ENCODE data around the gene AARS1.
"Not testable (repeated sequence)": the region's sequence is repeated elsewhere in the genome, so short reads cannot be mapped to it uniquely, and the experiment has no call there.

Gene AARS1

DNA sequence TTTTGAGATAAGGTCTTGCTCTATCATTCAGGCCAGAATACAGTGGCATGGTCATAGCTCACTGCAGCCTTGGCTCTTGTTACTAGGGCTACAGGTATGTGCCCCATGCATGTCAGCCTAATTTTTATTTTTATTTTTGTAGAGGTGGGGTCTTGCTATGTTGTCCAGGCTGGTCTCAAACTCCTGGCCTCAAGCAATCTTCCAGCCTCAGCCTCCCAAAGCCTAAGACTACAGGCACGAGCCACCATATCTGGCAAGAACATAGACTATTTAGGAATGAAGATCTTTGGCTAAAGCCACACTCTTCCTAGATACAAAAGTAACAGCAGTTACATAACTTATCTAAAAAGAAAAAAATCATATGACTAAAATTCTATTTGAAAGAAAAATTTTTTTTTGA, 41.8 kb upstream of the AARS1 start:
- DNase-seq (ENCODE audit: low read depth in 1 of 2, low spot score in 1 of 2): no peak
- TF ChIP-seq POLR2AphosphoS5 (IDR thresholded peaks at IDR 0.05; ENCODE audit: low read depth): no peak
- no peak for TF ChIP-seq GABPA (IDR thresholded peaks at IDR 0.05; ENCODE audit: low read depth)
- TF ChIP-seq, protein P1, sequence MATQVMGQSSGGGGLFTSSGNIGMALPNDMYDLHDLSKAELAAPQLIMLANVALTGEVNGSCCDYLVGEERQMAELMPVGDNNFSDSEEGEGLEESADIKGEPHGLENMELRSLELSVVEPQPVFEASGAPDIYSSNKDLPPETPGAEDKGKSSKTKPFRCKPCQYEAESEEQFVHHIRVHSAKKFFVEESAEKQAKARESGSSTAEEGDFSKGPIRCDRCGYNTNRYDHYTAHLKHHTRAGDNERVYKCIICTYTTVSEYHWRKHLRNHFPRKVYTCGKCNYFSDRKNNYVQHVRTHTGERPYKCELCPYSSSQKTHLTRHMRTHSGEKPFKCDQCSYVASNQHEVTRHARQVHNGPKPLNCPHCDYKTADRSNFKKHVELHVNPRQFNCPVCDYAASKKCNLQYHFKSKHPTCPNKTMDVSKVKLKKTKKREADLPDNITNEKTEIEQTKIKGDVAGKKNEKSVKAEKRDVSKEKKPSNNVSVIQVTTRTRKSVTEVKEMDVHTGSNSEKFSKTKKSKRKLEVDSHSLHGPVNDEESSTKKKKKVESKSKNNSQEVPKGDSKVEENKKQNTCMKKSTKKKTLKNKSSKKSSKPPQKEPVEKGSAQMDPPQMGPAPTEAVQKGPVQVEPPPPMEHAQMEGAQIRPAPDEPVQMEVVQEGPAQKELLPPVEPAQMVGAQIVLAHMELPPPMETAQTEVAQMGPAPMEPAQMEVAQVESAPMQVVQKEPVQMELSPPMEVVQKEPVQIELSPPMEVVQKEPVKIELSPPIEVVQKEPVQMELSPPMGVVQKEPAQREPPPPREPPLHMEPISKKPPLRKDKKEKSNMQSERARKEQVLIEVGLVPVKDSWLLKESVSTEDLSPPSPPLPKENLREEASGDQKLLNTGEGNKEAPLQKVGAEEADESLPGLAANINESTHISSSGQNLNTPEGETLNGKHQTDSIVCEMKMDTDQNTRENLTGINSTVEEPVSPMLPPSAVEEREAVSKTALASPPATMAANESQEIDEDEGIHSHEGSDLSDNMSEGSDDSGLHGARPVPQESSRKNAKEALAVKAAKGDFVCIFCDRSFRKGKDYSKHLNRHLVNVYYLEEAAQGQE (IDR thresholded peaks at IDR 0.05; ENCODE audit: insufficient replicate concordance, low read depth): no peak
- TF ChIP-seq, protein P2, sequence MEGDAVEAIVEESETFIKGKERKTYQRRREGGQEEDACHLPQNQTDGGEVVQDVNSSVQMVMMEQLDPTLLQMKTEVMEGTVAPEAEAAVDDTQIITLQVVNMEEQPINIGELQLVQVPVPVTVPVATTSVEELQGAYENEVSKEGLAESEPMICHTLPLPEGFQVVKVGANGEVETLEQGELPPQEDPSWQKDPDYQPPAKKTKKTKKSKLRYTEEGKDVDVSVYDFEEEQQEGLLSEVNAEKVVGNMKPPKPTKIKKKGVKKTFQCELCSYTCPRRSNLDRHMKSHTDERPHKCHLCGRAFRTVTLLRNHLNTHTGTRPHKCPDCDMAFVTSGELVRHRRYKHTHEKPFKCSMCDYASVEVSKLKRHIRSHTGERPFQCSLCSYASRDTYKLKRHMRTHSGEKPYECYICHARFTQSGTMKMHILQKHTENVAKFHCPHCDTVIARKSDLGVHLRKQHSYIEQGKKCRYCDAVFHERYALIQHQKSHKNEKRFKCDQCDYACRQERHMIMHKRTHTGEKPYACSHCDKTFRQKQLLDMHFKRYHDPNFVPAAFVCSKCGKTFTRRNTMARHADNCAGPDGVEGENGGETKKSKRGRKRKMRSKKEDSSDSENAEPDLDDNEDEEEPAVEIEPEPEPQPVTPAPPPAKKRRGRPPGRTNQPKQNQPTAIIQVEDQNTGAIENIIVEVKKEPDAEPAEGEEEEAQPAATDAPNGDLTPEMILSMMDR (IDR thresholded peaks at IDR 0.05; ENCODE audit: insufficient read depth, low read length): no peak
- no peak for TF ChIP-seq SPI1 (IDR thresholded peaks at IDR 0.05; ENCODE audit: borderline replicate concordance, low read depth)
- Histone ChIP-seq H3K4me3 (replicated peaks; ENCODE audit: insufficient read depth, low read length) (no peak overlapping the region), H3K27ac (replicated peaks) (no peak overlapping the region), H3K27me3 (ENCODE audit: insufficient read depth, poor library complexity, severe bottlenecking) (no peaks in the 10 kb centered on the region)

DNA sequence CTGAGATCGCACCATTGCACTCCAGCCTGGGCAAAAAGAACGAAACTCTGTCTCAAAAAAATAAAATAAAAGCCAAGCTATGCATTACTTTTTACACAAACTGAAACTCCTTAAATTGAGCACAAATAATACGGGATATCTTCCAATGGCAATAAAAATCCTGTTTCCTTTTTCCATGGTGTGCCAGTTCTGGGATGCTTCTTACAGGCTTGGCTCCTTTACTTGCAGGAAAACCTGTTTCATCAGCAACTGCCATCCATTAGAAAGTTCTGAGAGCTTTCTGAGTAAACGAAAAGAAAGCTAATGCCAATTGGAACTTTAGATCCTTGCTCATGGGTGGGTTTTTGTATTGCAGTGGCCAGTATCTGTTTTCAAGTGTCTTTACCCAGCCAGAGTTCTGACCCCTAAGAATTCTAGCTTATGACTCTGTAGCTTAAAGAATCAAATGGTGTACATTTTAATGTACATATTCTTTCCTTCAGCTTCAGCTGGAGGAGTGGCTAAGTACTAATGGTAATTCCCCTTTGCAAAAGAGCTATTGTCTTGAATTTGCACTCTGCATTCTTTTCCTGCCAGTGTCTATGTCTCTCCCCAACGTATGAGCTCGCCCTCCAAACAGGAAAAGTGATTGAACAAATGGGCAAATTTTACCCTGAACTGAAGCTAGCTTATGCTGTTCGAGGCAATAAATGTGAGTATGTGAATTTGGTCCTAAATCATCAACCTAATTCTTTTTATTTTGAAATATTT, 35.9 kb upstream of the AARS1 start:
- Histone ChIP-seq H3K27me3 (ENCODE audit: insufficient read depth, poor library complexity, severe bottlenecking) (no peaks in the 10 kb centered on the region), H3K4me3 (replicated peaks; ENCODE audit: insufficient read depth, low read length) (no peak overlapping the region), H3K27ac (replicated peaks) (no peak overlapping the region)
- DNase-seq (ENCODE audit: low read depth in 1 of 2, low spot score in 1 of 2): no peak
- TF ChIP-seq, protein P2 (IDR thresholded peaks at IDR 0.05; ENCODE audit: insufficient read depth, low read length): no peak

DNA sequence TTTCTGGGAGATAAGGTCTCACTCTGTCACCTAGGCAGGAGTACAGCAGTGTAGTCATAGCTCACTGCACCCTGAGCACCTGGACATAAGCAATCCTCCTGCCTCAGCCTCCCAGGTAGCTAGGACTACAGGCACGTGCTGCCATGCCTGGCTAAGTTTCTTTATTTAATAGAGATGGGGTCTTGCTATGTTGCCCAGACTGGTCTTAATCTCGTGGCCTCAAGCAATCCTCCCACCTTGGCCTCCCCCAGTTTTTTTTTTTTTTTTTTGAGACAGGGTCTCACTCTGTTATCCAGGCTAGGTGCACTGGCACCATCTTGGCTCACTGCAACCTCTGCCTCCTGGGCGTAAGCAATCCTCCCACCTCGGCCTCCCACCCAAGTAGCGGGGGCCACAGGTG, 30.8 kb upstream of the AARS1 start:
- no peak overlapping the region for H3K27ac ChIP-seq (replicated peaks)
- TF ChIP-seq, protein P2 (IDR thresholded peaks at IDR 0.05; ENCODE audit: insufficient read depth, low read length): no peak
- TF ChIP-seq SPI1 (IDR thresholded peaks at IDR 0.05; ENCODE audit: borderline replicate concordance, low read depth) (no peak), POLR2AphosphoS5 (IDR thresholded peaks at IDR 0.05; ENCODE audit: low read depth) (no peak), GABPA (IDR thresholded peaks at IDR 0.05; ENCODE audit: low read depth) (no peak)
- TF ChIP-seq, protein P1 (IDR thresholded peaks at IDR 0.05; ENCODE audit: insufficient replicate concordance, low read depth): no peak
- H3K4me3 ChIP-seq (replicated peaks; ENCODE audit: insufficient read depth, low read length): no peak overlapping the region
- H3K27me3 ChIP-seq (ENCODE audit: insufficient read depth, poor library complexity, severe bottlenecking): no peaks in the 10 kb centered on the region
- no peak for DNase-seq (ENCODE audit: low read depth in 1 of 2, low spot score in 1 of 2)

DNA sequence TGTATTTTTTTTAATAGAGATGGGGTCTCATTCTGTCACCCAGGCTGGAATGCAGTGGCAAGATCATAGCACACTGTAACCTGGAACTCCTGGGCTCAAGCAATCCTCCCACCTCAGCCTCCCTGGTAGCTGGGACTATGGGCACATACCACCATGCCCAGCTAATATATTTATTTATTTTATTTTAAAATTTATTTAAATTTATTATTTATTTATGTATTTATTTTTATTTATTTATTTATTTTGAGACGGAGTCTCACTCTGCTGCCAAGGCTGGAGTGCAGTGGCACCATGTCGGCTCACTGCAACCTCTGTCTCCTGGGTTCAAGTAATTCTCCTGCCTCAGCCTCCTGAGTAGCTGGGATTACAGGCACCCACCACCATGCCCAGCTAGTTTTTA, 18.4 kb upstream of the AARS1 start:
- not testable (repeated sequence) for H3K4me3 ChIP-seq (replicated peaks; ENCODE audit: insufficient read depth, low read length); H3K27ac ChIP-seq (replicated peaks); H3K27me3 ChIP-seq (ENCODE audit: insufficient read depth, poor library complexity, severe bottlenecking); DNase-seq (ENCODE audit: low read depth in 1 of 2, low spot score in 1 of 2)
